Measurements from ENCODE around the gene SMR3B.

SMR3B gene

DNA sequence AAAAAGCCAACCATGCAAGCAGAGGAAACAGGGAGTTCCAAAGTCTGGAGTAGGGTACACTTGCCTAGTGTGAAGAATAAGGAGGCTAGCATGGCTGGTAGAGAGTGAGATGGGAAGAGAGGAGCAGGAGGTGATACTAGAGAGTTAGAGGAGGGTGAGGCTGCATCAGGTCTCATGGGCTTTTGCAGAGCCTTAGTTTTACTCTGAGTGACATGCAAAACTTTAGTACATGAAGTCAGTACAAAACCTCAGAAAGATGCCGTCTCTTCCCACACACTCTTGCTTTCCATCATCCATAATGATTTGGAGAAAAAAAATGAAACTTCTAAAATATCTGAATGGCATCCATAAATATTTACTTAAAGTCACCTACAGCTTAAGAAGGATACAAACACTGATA is 19.8 kb downstream of the SMR3B start:
- no peak overlapping the region for H3K4me3 ChIP-seq (ENCODE audit: low read depth in 1 of 2, low read length in 1 of 2)
- no peak overlapping the region for H3K27ac ChIP-seq
- no peaks in the 10 kb centered on the region for H3K27me3 ChIP-seq
- H3K36me3 ChIP-seq = no peaks in the 10 kb centered on the region
- H3K9me3 ChIP-seq = no peaks in the 10 kb centered on the region
- TF ChIP-seq, protein P1, sequence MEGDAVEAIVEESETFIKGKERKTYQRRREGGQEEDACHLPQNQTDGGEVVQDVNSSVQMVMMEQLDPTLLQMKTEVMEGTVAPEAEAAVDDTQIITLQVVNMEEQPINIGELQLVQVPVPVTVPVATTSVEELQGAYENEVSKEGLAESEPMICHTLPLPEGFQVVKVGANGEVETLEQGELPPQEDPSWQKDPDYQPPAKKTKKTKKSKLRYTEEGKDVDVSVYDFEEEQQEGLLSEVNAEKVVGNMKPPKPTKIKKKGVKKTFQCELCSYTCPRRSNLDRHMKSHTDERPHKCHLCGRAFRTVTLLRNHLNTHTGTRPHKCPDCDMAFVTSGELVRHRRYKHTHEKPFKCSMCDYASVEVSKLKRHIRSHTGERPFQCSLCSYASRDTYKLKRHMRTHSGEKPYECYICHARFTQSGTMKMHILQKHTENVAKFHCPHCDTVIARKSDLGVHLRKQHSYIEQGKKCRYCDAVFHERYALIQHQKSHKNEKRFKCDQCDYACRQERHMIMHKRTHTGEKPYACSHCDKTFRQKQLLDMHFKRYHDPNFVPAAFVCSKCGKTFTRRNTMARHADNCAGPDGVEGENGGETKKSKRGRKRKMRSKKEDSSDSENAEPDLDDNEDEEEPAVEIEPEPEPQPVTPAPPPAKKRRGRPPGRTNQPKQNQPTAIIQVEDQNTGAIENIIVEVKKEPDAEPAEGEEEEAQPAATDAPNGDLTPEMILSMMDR (IDR thresholded peaks at IDR 0.05) = no peak
- no peaks in the 10 kb centered on the region for H3K4me1 ChIP-seq (ENCODE audit: control insufficient read depth in 1 of 2, insufficient read depth in 1 of 2, low read depth in 1 of 2, low read length in 1 of 2)

DNA sequence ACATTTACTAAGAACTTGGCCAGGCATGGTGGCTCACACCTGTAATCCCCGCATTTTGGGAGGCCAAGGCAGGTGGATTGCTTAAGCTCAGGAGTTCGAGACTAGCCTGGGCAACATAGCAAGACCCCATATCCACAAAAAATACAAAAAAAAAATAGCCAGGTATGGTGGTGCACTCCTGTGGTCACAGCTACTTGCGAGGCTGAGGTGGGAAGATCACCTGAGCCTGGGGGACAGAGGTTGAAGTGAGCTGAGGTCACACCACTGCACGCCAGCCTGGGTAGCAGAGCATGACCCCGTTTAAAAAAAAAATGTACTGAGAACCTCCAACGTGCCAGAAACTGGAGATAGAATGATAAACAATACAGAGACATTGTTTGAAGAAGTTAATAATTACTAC is 22.8 kb downstream of the SMR3B start:
- no peak overlapping the region for H3K4me3 ChIP-seq (ENCODE audit: low read depth in 1 of 2, low read length in 1 of 2)
- TF ChIP-seq, protein P1 (IDR thresholded peaks at IDR 0.05) = no peak
- H3K36me3 ChIP-seq = no peaks in the 10 kb centered on the region
- H3K4me1 ChIP-seq (ENCODE audit: control insufficient read depth in 1 of 2, insufficient read depth in 1 of 2, low read depth in 1 of 2, low read length in 1 of 2) = no peaks in the 10 kb centered on the region
- H3K27me3 ChIP-seq = no peaks in the 10 kb centered on the region
- no peak overlapping the region for H3K27ac ChIP-seq
- no peaks in the 10 kb centered on the region for H3K9me3 ChIP-seq

GRCh38 chr4:70425306-70425705 is 42.4 kb downstream of the SMR3B start:
- Histone ChIP-seq H3K36me3 (no peaks in the 10 kb centered on the region), H3K27ac (no peak overlapping the region), H3K4me1 (ENCODE audit: control insufficient read depth in 1 of 2, insufficient read depth in 1 of 2, low read depth in 1 of 2, low read length in 1 of 2) (no peaks in the 10 kb centered on the region), H3K9me3 (no peaks in the 10 kb centered on the region), H3K27me3 (no peaks in the 10 kb centered on the region), H3K4me3 (ENCODE audit: low read depth in 1 of 2, low read length in 1 of 2) (no peak overlapping the region)
- TF ChIP-seq, protein P1 (IDR thresholded peaks at IDR 0.05) = no peak

DNA sequence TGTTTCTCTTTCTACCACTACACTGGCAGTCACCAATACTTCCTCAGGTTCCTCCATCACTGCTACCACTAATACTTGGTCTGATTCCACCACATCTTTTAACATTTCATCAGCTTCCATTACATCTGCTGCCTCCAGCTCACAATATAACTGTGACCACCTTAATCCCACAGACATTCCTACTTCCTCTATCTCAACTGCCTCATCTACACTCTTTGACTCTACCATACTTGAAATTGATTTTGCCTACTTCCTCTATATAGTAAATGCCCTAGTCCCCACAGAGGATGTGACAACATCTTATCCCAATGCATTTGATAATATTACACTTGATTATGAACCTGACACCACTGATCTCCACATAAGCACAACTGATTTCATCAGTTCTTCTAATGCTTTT is 43.9 kb downstream of the SMR3B start:
- H3K9me3 ChIP-seq = no peaks in the 10 kb centered on the region
- TF ChIP-seq, protein P1 (IDR thresholded peaks at IDR 0.05) = no peak
- H3K36me3 ChIP-seq = no peaks in the 10 kb centered on the region
- no peaks in the 10 kb centered on the region for H3K27me3 ChIP-seq
- no peaks in the 10 kb centered on the region for H3K4me1 ChIP-seq (ENCODE audit: control insufficient read depth in 1 of 2, insufficient read depth in 1 of 2, low read depth in 1 of 2, low read length in 1 of 2)
- no peak overlapping the region for H3K4me3 ChIP-seq (ENCODE audit: low read depth in 1 of 2, low read length in 1 of 2)
- H3K27ac ChIP-seq = no peak overlapping the region

- no peak overlapping the region for H3K27ac ChIP-seq
- no peaks in the 10 kb centered on the region for H3K4me1 ChIP-seq (ENCODE audit: control insufficient read depth in 1 of 2, insufficient read depth in 1 of 2, low read depth in 1 of 2, low read length in 1 of 2)
- H3K36me3 ChIP-seq = no peaks in the 10 kb centered on the region
- no peaks in the 10 kb centered on the region for H3K27me3 ChIP-seq
- no peaks in the 10 kb centered on the region for H3K9me3 ChIP-seq
- TF ChIP-seq, protein P1 (IDR thresholded peaks at IDR 0.05) = no peak
- no peak overlapping the region for H3K4me3 ChIP-seq (ENCODE audit: low read depth in 1 of 2, low read length in 1 of 2)
Observed at GRCh38 chr4:70437197-70437596, 54.3 kb downstream of the SMR3B start.

Measured in neutrophil (primary cell).